GM08714 (cell line): ENCODE data around the gene ZNF830.
"Not testable (repeated sequence)": the region's sequence is repeated elsewhere in the genome, so short reads cannot be mapped to it uniquely, and the experiment has no call there.

Experiments
- H3K4me3 ChIP-seq: fragments of 200-500 bp; sonication (Bioruptor generic); 2 replicates; pipeline ENCODE4 v1.5.1; 2014; ENCODE audit warnings: mild to moderate bottlenecking, low read length, inconsistent platforms
- ZNF274 ChIP-seq: IDR thresholded peaks from 2 replicates; pipeline ENCODE4 v1.6.1; 2012; ENCODE audit warnings: mild to moderate bottlenecking, low read depth, low read length

The ZNF830 gene

DNA sequence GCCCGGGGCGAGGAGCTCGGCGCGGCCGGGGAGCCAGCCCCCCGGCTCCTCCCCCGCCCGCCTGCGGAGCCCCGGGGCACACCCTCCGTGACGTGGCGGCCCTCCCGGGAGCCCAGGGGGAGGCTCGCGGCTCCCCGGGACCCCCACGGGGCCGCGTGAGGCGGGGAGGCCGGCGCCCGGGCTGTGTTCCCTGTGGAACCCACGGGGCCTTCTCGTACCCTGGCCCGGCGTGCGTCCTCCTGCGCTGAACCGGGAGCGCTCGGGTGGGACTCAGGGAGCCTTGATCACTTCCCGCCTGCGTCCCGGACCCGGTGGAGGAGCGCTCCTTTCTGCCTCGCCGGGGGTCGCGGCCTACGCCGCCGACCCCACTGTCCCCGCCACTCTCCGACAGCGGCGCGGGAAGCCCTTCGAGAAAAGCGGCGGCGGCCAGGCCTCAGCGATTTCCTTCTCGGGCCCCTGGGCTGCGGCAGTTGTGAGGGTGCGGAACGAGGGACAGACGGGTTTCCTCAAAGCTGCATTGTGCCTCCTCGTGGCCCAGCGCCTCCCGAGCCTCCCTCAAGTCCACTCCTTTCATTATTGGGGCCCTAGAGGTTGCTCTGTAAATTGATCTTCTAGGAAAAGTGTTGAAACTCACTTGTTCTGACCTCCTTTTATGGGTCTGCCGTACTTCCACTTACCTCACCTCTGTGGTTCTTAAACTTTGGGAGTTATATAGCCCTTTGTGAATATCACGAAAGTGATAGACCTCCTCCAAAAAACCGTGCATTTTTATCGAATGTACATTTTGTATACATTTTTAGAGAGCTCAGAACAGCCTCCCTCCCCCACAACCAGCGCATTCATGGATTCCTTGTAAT is 19.6 kb downstream of the ZNF830 start:
- H3K4me3 ChIP-seq = peak overlapping the region; percentile 85
- TF ChIP-seq ZNF274 = no peak

DNA sequence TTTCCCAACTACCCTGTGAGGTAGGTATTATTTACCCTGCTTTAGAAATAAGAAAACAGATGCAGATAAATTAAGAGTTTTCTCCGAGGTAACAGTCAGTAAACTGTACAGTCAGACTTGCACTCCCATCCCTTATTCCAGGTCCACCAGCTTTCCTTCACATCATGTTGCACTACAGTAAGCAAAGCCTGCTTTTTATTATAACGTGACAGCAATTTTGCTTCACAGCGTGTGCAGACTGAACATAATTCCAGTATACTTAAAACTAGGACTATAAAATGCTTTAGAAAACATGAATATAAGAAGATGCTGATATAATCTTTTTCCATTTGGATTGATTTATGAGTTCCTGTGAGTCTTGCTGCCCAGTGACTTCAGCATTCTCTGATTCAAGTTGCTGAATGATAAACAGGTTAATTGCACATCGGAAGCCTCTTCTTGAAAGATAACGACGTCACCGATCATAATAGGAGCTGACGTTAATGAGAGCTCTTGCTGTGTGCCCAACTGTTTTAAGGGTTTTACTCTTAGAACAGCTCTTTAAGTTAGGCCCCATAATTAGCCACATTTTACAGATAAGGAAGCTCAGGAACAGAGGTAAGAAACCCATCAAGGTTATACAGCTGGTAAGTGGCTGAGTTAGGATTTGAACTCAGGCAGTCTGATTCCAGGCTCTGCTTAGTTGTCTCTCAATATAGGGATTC is 20.4 kb downstream of the ZNF830 start:
- peak overlapping the region; percentile 85 for H3K4me3 ChIP-seq

DNA sequence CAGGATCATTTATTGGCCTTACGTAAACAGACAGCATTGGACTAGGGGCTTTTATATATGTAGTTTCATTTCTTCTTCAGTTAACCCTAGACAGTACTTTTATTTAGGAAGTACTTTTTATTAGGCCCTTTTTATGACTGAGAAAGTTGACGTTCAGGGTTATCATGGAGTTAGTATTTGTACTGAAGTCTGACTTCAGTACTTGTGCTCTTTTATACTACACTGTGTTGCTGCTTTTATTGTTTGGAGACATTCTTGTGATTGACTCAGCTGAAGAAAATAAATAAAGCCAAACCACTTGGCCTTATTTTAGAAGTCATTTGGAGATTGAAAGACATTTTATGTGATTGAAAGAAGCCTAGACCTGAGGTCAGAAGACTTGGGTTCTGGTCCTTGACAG is 25.9 kb downstream of the ZNF830 start:
- H3K4me3 ChIP-seq = no peak overlapping the region
- no peak for TF ChIP-seq ZNF274

More for the DNA sequence above, 20.4 kb downstream of the ZNF830 start:
- no peak for TF ChIP-seq ZNF274

DNA sequence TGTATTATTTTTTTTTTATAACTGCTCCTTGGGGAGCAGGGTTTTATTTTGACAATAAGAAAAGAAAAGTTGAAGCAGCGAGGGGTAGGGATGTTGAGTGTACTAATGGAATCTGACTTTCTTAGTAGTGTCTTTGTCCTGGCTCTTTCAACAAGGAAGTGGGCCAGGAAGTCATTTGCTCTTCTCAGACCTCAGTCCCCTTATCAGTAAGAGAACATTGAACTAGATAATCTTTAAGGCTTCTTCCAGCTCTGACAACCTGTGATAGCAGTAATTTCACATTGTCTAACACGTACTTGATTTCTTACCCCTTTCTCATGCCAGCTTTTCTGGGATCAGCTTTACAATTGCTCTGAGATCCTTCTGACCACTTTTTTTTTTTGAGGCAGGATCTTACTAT is 27.3 kb downstream of the ZNF830 start:
- no peak for TF ChIP-seq ZNF274
- no peak overlapping the region for H3K4me3 ChIP-seq

DNA sequence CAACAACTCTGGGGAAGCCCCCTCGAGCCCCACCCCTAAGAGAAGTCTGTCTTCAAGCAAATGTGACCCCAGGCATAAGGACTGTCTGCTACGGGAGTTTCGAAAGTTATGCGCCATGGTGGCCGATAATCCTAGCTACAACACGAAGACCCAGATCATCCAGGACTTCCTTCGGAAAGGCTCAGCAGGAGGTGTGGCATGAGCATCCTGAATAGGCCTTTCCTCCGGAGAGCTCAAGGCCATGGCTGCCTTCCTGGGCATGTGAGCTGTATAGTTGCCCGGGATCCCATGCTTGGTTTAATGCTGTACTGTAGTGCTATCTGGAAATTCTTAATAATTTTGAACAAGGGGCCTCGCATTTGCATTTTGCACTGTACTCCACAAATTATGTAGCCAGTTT is 28.1 kb downstream of the ZNF830 start:
- no peak for TF ChIP-seq ZNF274
- no peak overlapping the region for H3K4me3 ChIP-seq

DNA sequence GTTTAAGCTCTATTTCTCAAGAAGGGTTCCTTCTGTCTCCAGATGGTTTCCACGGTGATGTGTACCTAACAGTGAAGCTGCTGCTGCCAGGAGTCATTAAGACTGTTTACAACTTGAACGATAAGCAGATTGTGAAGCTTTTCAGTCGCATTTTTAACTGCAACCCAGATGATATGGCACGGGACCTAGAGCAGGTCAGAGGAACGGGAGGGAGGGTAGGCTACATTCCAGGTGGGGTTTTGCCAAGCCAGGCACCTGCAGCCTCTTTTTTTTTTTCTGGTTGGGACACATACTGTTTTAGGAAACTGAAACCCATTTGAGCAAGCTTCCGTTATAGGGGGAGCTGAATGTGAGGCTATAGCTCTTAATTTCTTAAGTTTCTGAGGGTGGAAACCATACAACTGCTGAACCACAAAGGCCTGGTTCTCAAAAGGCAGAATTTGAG is 29.6 kb downstream of the ZNF830 start:
- H3K4me3 ChIP-seq = no peak overlapping the region
- no peak for TF ChIP-seq ZNF274

DNA sequence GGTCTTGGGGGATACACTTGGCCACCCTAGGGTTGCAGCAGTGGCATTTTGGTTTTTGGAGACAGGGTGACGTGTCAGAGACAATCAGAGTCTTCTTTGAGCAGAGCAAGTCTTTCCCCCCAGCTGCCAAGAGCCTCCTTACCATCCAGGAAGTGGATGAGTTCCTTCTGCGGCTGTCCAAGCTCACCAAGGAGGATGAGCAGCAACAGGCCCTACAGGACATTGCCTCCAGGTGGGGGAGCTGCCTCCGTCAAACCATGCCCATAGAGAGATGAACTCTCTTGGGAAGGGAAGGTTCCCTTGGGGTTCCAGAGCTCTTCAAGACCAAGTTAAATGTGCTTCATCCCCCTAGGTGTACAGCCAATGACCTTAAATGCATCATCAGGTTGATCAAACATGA is 30.3 kb downstream of the ZNF830 start:
- TF ChIP-seq ZNF274 = no peak
- no peak overlapping the region for H3K4me3 ChIP-seq

DNA sequence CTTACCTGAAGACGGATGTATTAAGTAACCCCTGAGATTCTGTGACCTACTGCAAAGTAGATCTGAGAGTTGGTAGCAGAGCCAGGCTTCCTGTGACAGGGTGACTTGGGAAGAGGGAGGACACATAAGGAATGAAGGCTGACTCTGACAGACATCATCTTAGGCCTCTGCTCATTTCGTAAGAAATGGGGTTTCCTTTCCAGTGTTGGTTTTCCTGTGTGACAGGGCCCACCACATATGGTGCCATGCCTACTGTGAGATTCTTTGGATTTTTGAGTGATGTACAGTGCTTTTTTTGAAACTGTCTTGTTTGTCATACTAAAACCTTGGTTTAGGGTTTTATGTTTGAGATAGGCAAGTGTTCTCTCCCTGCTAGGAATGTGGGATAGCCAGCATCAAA is 31.7 kb downstream of the ZNF830 start:
- no peak for TF ChIP-seq ZNF274
- no peak overlapping the region for H3K4me3 ChIP-seq

DNA sequence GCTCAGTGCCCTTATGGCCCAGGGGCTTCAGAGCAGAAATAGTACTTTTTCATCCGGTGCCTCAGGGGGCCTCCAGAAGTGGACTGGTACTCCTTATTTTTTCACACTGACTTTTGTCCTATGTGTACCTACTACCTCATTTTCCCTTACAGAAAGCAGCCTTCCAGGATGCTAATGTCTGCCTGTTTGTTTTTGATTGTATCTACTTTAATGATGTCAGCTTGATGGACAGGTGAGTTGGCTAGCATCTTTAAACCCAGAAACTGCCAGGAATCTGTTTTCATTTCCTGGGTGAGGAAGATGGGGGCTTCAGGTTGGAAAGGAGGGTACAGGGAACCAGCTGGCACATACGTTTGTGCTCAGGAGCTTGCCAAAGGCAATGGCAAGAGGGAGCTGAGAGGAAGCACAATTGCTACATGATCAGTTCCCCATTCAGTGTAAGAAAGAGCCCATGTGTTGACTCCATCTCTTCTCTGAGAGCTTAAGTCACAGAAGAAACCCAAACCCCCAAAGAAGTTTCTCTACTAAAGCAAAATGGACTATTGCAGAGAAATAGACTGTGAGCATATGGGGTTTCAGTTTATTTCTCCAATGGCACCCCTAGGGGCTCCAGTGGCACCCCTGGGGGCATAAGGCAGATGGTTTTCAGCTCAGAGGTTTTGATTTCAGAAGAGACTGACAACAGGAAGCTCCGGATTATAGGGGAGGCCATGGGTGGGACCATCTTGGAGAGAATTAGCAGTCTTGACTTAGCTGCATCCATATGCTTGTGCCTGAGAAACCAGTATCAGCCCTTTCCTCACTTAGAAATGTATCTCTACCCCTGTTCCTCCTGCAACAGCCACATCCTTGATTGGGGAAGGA is 35.3 kb downstream of the ZNF830 start:
- no peak for TF ChIP-seq ZNF274
- H3K4me3 ChIP-seq = no peak overlapping the region

DNA sequence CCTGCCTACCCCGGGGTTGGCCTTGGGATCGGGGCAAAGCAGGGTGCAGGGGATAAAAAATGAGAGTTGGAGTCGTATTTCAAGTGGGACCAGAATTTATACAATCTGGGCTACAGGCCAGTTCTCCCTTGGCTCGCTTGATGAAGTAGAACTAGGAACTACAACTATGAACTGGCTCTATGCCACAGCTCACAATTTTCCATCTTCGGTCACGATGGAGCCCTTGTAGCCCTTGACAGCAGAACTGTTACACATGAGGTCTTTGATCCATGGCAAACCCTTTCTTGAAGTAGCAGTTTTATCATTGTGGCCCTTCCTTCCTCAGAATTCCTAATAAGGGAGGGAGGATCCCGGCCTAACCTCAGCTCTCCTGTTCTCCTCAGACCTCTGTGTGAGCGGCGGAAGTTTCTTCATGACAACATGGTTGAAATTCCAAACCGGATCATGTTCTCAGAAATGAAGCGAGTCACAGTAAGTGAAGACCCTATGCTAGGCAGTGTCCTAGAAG is 36.1 kb downstream of the ZNF830 start:
- no peak for TF ChIP-seq ZNF274
- H3K4me3 ChIP-seq = no peak overlapping the region

DNA sequence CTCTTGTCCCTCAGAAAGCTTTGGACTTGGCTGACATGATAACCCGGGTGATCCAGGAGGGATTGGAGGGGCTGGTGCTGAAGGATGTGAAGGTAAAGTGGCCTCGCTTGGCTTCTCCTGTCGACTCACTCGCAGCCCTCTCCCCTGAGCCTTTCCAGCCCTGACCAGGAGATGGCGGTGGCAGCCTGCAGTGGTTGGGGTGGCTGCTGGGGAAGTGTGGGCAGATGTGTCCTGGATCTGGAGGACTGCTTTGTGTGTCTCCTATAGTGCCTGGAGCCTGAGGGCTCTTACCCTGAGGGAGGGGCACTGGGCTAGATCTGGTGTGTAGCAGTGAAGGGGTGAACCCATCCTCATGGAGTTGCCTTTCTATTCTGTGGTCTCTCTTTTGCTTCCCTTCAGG is 36.9 kb downstream of the ZNF830 start:
- TF ChIP-seq ZNF274 = no peak
- no peak overlapping the region for H3K4me3 ChIP-seq

DNA sequence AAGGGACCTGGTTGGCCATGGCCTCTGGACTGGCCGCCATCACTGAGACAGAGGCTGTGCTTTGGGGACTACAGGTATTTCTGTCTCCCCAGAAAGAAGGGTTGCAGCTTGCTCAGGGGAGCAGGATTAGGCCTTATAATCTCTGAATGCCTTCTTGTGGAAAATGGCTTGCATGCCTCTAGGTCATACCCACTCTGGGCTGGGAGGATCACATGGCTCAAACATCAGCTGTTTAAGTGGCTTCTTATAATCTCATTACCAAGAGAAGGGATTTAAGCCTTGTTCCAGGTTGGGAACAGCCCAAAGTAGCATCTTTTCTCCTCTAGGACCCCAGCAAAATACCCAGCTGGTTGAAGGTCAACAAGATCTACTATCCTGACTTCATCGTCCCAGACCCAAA is 38.1 kb downstream of the ZNF830 start:
- TF ChIP-seq ZNF274 = no peak
- no peak overlapping the region for H3K4me3 ChIP-seq

DNA sequence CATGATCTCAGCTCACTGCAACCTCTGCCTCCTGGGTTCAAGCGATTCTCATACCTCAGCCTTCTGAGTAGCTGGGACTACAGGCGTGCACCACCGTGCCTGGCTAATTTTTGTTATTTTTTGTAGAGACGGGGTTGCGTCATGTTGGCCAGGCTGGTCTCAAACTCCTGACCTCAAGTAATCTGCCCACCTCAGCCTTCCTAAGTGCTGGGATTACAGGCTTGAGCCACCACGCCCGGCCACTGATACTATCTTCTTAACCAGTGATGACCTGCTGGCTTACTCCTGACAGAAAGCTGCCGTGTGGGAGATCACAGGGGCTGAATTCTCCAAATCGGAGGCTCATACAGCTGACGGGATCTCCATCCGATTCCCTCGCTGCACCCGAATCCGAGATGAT is 39.6 kb downstream of the ZNF830 start:
- not testable (repeated sequence) for H3K4me3 ChIP-seq

DNA sequence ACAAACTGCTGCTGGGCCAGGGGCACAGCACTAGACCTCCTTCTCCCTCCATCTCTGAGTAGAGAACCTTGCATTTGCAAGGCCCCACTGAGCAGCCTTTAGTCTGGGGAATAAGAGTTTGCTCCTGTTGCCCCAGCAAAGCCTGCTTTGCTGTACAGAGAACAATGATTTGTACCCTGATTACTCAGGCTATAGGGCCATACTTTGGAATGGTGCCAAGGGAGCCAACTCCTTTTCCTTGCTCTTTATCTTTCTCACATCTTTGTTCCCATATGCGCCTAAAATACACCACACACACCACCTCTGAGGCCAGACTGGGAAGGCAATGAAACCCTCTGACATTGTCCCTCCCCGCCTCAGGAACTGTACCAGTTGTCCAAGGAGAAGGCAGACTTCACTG is 40.2 kb downstream of the ZNF830 start:
- no peak for TF ChIP-seq ZNF274
- no peak overlapping the region for H3K4me3 ChIP-seq
